DOHH2 (cell line): ENCODE data around the gene CTNS.

Experiments
- H3F3A ChIP-seq: fragments of 200-600 bp; sonication (generic), shearing (Covaris generic); 2 replicates; pipeline ENCODE4 v1.6.0; 2016; ENCODE audit warnings: antibody characterized with exemption, mild to moderate bottlenecking; ENCODE audit not compliant: control insufficient read depth, insufficient read depth
- H3K27ac ChIP-seq: fragments of 200-600 bp; sonication (generic); 2 replicates; pipeline ENCODE4 v1.5.1; 2014; ENCODE audit warnings: low read depth, mild to moderate bottlenecking, low read length, moderate library complexity
- H3K27me3 ChIP-seq: fragments of 200-600 bp; sonication (generic); 2 replicates; pipeline ENCODE4 v1.6.1; 2014; ENCODE audit warnings: mild to moderate bottlenecking, low read length, mixed read lengths; ENCODE audit not compliant: control insufficient read depth
- H3K36me3 ChIP-seq: fragments of 200-600 bp; sonication (generic); 2 replicates; pipeline ENCODE4 v1.6.1; 2014; ENCODE audit warnings: mild to moderate bottlenecking, low read length, moderate library complexity, mixed read lengths; ENCODE audit not compliant: control insufficient read depth
- H3K4me1 ChIP-seq: fragments of 200-600 bp; sonication (generic); 2 replicates; pipeline ENCODE4 v1.6.1; 2014; ENCODE audit warnings: mild to moderate bottlenecking, low read length, mixed read lengths; ENCODE audit not compliant: control insufficient read depth
- H3K4me2 ChIP-seq: fragments of 200-600 bp; sonication (generic); 2 replicates; pipeline ENCODE4 v1.6.0; 2014; ENCODE audit warnings: mild to moderate bottlenecking, low read length, moderate library complexity
- H3K4me3 ChIP-seq: fragments of 200-600 bp; sonication (generic); 2 replicates; pipeline ENCODE4 v1.5.1; 2014; ENCODE audit warnings: mild to moderate bottlenecking, low read length, mixed read lengths
- H3K79me2 ChIP-seq: fragments of 200-600 bp; sonication (generic); 2 replicates; pipeline ENCODE4 v1.6.1; 2014; ENCODE audit warnings: mild to moderate bottlenecking, low read length, mixed read lengths; ENCODE audit not compliant: control insufficient read depth
- H3K9me2 ChIP-seq: fragments of 200-600 bp; sonication (generic); replicated peaks from 2 replicates; pipeline ENCODE4 v1.6.1; 2014; ENCODE audit warnings: mild to moderate bottlenecking, low read length, mixed read lengths; ENCODE audit not compliant: control insufficient read depth
- H3K9me3 ChIP-seq: fragments of 200-600 bp; sonication (generic); 2 replicates; pipeline ENCODE4 v1.6.1; 2014; ENCODE audit warnings: antibody characterized with exemption, low read length, mixed read lengths; ENCODE audit not compliant: control insufficient read depth, insufficient read depth
- H4K20me1 ChIP-seq: fragments of 200-600 bp; sonication (generic); 2 replicates; pipeline ENCODE4 v1.6.0; 2014; ENCODE audit warnings: low read depth, mild to moderate bottlenecking, antibody characterized with exemption, low read length, moderate library complexity; ENCODE audit not compliant: control insufficient read depth, insufficient read depth
- CTCF ChIP-seq: fragments of 200-600 bp; sonication (generic); IDR thresholded peaks from one replicate; pipeline ENCODE4 v1.5.1; 2014; ENCODE audit warnings: antibody characterized with exemption, mild to moderate bottlenecking, low read depth, low read length; ENCODE audit not compliant: poor library complexity, severe bottlenecking
- EZH2phosphoT487 ChIP-seq: fragments of 200-600 bp; sonication (generic); IDR thresholded peaks from 2 replicates; pipeline ENCODE4 v1.6.1; 2017; ENCODE audit warnings: borderline replicate concordance, mild to moderate bottlenecking, antibody characterized with exemption, low read length, moderate library complexity, mixed read lengths

The CTNS gene

DNA sequence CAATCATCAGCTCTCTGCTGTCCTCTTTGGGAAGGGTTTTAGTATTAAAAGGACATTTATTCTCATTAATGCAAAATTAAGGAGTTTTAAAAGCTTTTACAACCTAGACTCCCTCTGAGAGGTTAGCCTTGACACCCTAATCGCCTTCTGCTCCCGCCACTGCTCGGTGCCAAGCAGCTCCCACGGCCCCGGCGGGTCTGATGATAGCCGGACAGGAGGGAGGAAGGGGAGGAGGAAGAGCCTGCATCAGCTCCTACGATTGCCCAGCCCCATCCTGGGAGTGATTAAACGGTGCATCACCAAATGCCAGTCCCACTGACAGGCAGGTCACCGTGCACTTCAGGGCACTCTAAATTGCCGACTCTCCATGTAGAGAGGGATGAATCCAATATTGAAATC is 8.8 kb upstream of the CTNS start:
- no peak overlapping the region for H3K4me2 ChIP-seq
- H3F3A ChIP-seq: no peaks in the 10 kb centered on the region
- H4K20me1 ChIP-seq: no peaks in the 10 kb centered on the region
- no peaks in the 10 kb centered on the region for H3K79me2 ChIP-seq
- no peaks in the 10 kb centered on the region for H3K9me3 ChIP-seq
- TF ChIP-seq EZH2phosphoT487 (no peak), CTCF (no peak)
- H3K4me1 ChIP-seq: no peaks in the 10 kb centered on the region
- H3K36me3 ChIP-seq: peaks cover 21% of the 10 kb centered on the region; the same call in 1 of the 2 replicates
- no peak overlapping the region for H3K27ac ChIP-seq
- no peaks in the 10 kb centered on the region for H3K9me2 ChIP-seq
- no peaks in the 10 kb centered on the region for H3K27me3 ChIP-seq
- H3K4me3 ChIP-seq: no peak overlapping the region

- H3K79me2 ChIP-seq: peaks cover 10% of the 10 kb centered on the region
- H3K4me3 ChIP-seq: no peak overlapping the region
- H3K4me2 ChIP-seq: no peak overlapping the region
- no peaks in the 10 kb centered on the region for H4K20me1 ChIP-seq
- H3K27ac ChIP-seq: no peak overlapping the region
- H3F3A ChIP-seq: no peaks in the 10 kb centered on the region
- H3K4me1 ChIP-seq: peaks cover 5% of the 10 kb centered on the region
- no peaks in the 10 kb centered on the region for H3K27me3 ChIP-seq
- TF ChIP-seq CTCF (no peak), EZH2phosphoT487 (no peak)
- no peaks in the 10 kb centered on the region for H3K9me3 ChIP-seq
- peaks cover 11% of the 10 kb centered on the region; the same call in 1 of the 2 replicates for H3K36me3 ChIP-seq
- H3K9me2 ChIP-seq: no peaks in the 10 kb centered on the region
Measured at GRCh38 chr17:3630781-3631180, 5.8 kb upstream of the CTNS start.

- TF ChIP-seq EZH2phosphoT487 (no peak), CTCF (no peak)
- Histone ChIP-seq H3K9me3 (no peaks in the 10 kb centered on the region), H4K20me1 (no peaks in the 10 kb centered on the region), H3K4me2 (no peak overlapping the region), H3K79me2 (peaks cover 11% of the 10 kb centered on the region), H3K9me2 (no peaks in the 10 kb centered on the region), H3K27me3 (no peaks in the 10 kb centered on the region), H3F3A (no peaks in the 10 kb centered on the region), H3K27ac (no peak overlapping the region), H3K4me1 (peaks cover 8% of the 10 kb centered on the region), H3K36me3 (peaks cover 10% of the 10 kb centered on the region; the same call in 1 of the 2 replicates), H3K4me3 (no peak overlapping the region)
Measured at GRCh38 chr17:3632287-3632686, 4.3 kb upstream of the CTNS start.
